GM12875 (cell line): ENCODE measurements around the gene PLA2G4F.

ENCODE experiments used
- H3K4me3 ChIP-seq: one replicate; pipeline ENCODE4 v1.5.1; 2011; ENCODE audit warnings: low read depth, low read length, control low read depth
- TF ChIP-seq, protein P1 (sequence below): IDR thresholded peaks from 2 replicates; pipeline ENCODE4 v1.5.1; 2011; ENCODE audit warnings: low read depth, mild to moderate bottlenecking, control low read depth, inconsistent platforms, low read length, moderate library complexity, borderline replicate concordance; ENCODE audit not compliant: insufficient read depth

Gene PLA2G4F

GRCh38 chr15:42182961-42183360, 26.5 kb upstream of the PLA2G4F start:
- TF ChIP-seq, protein P1, sequence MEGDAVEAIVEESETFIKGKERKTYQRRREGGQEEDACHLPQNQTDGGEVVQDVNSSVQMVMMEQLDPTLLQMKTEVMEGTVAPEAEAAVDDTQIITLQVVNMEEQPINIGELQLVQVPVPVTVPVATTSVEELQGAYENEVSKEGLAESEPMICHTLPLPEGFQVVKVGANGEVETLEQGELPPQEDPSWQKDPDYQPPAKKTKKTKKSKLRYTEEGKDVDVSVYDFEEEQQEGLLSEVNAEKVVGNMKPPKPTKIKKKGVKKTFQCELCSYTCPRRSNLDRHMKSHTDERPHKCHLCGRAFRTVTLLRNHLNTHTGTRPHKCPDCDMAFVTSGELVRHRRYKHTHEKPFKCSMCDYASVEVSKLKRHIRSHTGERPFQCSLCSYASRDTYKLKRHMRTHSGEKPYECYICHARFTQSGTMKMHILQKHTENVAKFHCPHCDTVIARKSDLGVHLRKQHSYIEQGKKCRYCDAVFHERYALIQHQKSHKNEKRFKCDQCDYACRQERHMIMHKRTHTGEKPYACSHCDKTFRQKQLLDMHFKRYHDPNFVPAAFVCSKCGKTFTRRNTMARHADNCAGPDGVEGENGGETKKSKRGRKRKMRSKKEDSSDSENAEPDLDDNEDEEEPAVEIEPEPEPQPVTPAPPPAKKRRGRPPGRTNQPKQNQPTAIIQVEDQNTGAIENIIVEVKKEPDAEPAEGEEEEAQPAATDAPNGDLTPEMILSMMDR = no peak
- no peak overlapping the region for H3K4me3 ChIP-seq

DNA sequence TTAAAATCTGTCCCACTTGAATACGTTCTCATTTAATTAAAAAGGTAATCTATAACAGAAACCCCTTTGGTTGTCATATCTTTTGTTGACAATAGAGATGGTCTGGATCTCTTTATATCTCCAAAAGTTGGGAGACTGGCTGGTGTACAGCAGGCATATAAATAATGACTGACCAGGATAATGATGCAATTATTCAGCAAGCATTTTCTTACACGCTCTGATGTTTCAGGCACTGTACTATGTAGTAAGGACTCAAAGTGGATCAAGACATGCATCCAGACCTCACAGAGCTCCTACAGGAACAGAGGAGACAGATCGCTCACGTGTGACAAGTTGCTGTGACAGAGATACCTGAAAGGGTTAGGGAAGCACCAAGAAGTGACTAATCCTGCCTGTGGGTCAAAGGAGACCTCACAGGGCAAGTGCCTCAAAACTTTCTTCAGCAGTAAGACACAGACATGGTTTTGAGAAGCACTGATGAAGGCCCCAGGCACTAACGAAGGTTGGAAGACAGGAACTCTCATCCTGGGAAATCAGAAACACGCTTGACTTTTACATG, 26.0 kb upstream of the PLA2G4F start:
- no peak overlapping the region for H3K4me3 ChIP-seq
- TF ChIP-seq, protein P1 = no peak

GRCh38 chr15:42178056-42178455, 21.6 kb upstream of the PLA2G4F start:
- no peak overlapping the region for H3K4me3 ChIP-seq
- TF ChIP-seq, protein P1 = no peak

- no peak overlapping the region for H3K4me3 ChIP-seq
- TF ChIP-seq, protein P1 = no peak
Observed at GRCh38 chr15:42175671-42176070, 19.2 kb upstream of the PLA2G4F start.

DNA sequence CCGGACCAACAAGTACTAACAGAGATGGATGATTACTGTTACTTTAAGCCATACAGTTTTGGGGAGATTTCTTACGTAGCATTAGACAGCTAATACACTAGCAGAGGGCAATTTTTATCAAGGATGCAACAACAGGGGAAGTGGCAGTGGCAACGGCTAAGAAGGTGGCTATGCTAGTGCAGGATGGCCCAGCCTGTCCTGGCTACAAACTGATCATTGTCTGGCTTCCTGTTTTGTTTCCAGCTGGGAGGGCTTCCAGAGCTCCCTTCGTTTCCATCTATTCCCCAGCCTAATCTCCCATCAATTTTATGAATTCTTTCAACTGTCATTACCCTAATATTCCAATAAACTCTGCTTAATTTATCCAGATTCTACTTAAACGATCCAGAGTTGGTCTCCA, 16.0 kb upstream of the PLA2G4F start:
- no peak overlapping the region for H3K4me3 ChIP-seq
- TF ChIP-seq, protein P1 = no peak

GRCh38 chr15:42171795-42172194, 15.4 kb upstream of the PLA2G4F start:
- H3K4me3 ChIP-seq = no peak overlapping the region
- TF ChIP-seq, protein P1 = no peak

DNA sequence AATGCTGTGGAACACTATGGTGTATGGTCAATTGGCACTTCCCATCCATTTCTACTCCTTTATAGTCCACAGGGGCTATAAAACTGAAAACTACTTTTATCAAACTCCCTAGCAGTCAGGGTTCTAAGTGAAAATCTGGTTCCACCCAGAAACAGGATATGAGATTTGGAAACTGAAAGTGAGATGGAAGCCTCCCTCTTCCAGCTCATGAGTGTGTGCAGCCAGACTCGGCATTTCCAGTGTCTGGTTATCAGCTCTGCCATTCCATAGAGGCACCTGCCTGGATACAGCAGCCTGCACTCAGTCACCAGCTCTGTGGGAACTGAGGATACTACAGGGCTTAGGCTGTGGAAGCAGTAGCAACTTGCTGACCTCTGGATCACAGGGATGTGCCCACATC, 14.7 kb upstream of the PLA2G4F start:
- no peak overlapping the region for H3K4me3 ChIP-seq
- TF ChIP-seq, protein P1 = no peak
